Fibroblast of pulmonary artery (primary cell): ENCODE measurements around the gene KRTAP10-6.
"Not testable (repeated sequence)": the region's sequence is repeated elsewhere in the genome, so short reads cannot be mapped to it uniquely, and the experiment has no call there.

Experiments used
- DNase-seq: peaks from one replicate; pipeline ENCODE4 v3.0.0-alpha.2; 2010; ENCODE audit warnings: low read depth
- H3K4me3 ChIP-seq: replicated peaks from 2 replicates; pipeline ENCODE4 v1.5.1; 2011; ENCODE audit warnings: low read depth, mild to moderate bottlenecking, control low read depth, low read length, moderate library complexity
- CTCF ChIP-seq: IDR thresholded peaks from 2 replicates; pipeline ENCODE4 v1.5.1; 2011; ENCODE audit warnings: mild to moderate bottlenecking, control low read depth, low read length, inconsistent platforms; ENCODE audit errors: missing control alignments

The KRTAP10-6 gene

GRCh38 chr21:44601596-44602462, 9.5 kb upstream of the KRTAP10-6 start:
- H3K4me3 ChIP-seq = no peak overlapping the region
- TF ChIP-seq CTCF = no peak

DNA sequence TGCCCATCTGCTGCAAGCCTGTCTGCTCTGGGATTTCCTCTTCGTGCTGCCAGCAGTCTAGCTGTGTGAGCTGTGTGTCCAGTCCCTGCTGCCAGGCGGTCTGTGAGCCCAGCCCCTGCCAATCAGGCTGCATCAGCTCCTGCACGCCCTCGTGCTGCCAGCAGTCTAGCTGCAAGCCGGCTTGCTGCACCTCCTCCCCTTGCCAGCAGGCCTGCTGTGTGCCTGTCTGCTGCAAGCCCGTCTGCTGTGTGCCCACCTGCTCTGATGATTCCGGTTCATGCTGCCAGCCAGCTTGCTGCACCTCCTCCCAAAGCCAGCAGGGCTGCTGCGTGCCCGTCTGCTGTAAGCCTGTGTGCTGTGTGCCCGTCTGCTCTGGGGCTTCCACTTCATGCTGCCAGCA, 8.8 kb upstream of the KRTAP10-6 start:
- H3K4me3 ChIP-seq, DNase-seq: not testable (repeated sequence)

More at GRCh38 chr21:44601596-44602462, 9.5 kb upstream of the KRTAP10-6 start:
- DNase-seq = no peak

- DNase-seq, H3K4me3 ChIP-seq: not testable (repeated sequence)
Measured at GRCh38 chr21:44600118-44600978, 8.0 kb upstream of the KRTAP10-6 start, which contains the start of gene KRTAP10-7. Gene KRTAP10-7 (plus strand): TSS chr21:44600597. CDS start chr21:44600622, 25 bp downstream.

GRCh38 chr21:44599264-44600029, 7.1 kb upstream of the KRTAP10-6 start:
- TF ChIP-seq CTCF = no peak
- no peak overlapping the region for H3K4me3 ChIP-seq
- DNase-seq = no peak

GRCh38 chr21:44598061-44598460, 5.8 kb upstream of the KRTAP10-6 start:
- TF ChIP-seq CTCF = no peak
- no peak for DNase-seq
- no peak overlapping the region for H3K4me3 ChIP-seq

- H3K4me3 ChIP-seq = no peak overlapping the region
- TF ChIP-seq CTCF = no peak
- no peak for DNase-seq
Measured at GRCh38 chr21:44596068-44596725, 3.9 kb upstream of the KRTAP10-6 start.

- no peak for TF ChIP-seq CTCF
- DNase-seq = no peak
- no peak overlapping the region for H3K4me3 ChIP-seq
Measured at GRCh38 chr21:44595524-44595923, 3.2 kb upstream of the KRTAP10-6 start.
